ENCODE measurements around the gene WNT5A. TPM values are rescaled to one million over a fixed set of nuclear protein-coding genes. Genes with fewer than 3 reads are reported as not detected.

Gene WNT5A
- total RNA-seq, 4 donors from 2014 or later = 3.1 to 46.3 (median 11.3) TPM

DNA sequence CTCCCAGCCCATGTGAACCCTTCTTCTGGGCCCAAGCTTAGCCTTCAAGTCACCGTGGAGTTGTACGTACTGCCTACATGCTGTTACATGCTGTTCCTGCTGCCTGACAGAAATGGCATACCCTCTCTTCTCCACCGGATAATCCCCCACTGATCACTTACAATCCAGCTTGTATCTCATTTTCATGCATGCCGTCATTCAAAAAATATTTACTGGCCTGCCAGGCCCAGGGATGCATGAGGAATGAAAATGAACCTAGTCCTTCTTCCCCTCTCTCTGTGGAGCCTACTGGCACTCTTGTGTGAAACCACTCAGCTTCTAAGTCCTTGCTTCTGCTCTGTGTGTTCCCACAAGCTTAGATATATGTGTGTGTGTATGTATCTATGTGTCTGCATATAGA is 60.6 kb downstream of the WNT5A start:
- H3K36me3 ChIP-seq = no peaks in the 10 kb centered on the region
- H3K4me3 ChIP-seq = no peak overlapping the region
- TF ChIP-seq POLR2AphosphoS5 (IDR thresholded peaks at IDR 0.05) (no peak), POLR2A (IDR thresholded peaks at IDR 0.05) (no peak), EP300 (IDR thresholded peaks at IDR 0.05) (no peak)
- TF ChIP-seq, protein P1, sequence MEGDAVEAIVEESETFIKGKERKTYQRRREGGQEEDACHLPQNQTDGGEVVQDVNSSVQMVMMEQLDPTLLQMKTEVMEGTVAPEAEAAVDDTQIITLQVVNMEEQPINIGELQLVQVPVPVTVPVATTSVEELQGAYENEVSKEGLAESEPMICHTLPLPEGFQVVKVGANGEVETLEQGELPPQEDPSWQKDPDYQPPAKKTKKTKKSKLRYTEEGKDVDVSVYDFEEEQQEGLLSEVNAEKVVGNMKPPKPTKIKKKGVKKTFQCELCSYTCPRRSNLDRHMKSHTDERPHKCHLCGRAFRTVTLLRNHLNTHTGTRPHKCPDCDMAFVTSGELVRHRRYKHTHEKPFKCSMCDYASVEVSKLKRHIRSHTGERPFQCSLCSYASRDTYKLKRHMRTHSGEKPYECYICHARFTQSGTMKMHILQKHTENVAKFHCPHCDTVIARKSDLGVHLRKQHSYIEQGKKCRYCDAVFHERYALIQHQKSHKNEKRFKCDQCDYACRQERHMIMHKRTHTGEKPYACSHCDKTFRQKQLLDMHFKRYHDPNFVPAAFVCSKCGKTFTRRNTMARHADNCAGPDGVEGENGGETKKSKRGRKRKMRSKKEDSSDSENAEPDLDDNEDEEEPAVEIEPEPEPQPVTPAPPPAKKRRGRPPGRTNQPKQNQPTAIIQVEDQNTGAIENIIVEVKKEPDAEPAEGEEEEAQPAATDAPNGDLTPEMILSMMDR (IDR thresholded peaks at IDR 0.05) = no peak
- H3K9me3 ChIP-seq = peaks cover 0 to 7% (median 0%) of the 10 kb centered on the region in 3 donors
- no peak overlapping the region for H3K27ac ChIP-seq
- no peak for ATAC-seq
- 67 to 77% methylated on average over 4 of the region's 4 CpGs for WGBS, 2 donors (ENCODE audit: low coverage in 1 of 2)
- no peaks in the 10 kb centered on the region for H3K27me3 ChIP-seq
- no peaks in the 10 kb centered on the region for H3K4me1 ChIP-seq

DNA sequence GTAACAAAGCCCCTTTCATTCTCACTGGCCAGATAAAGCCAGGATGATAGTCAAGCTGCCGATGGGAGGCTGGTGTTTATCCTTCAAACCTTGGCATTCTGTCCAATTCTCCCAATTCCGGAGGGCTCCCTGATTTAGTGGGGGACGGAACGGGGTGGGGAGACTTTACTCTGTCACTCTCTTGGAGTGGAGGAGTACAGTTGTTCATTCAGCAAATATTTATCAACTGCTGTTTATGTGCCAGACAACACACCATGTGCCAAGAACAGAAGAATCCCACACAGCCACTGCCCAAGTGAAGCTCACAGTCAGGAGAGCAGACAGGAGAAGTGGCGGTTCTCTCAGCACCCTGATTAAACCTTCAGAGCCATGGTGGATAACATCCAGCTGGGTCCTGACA is 63.3 kb downstream of the WNT5A start:
- 50 to 78% methylated on average over 1 to 2 of the region's 5 CpGs for WGBS, 2 donors (ENCODE audit: low coverage in 1 of 2)
- TF ChIP-seq POLR2A (IDR thresholded peaks at IDR 0.05) (no peak), EP300 (IDR thresholded peaks at IDR 0.05) (no peak), POLR2AphosphoS5 (IDR thresholded peaks at IDR 0.05) (no peak)
- TF ChIP-seq, protein P1 (IDR thresholded peaks at IDR 0.05) = no peak
- H3K27me3 ChIP-seq = no peaks in the 10 kb centered on the region
- ATAC-seq = no peak
- no peaks in the 10 kb centered on the region for H3K4me1 ChIP-seq
- H3K4me3 ChIP-seq = no peak overlapping the region
- no peaks in the 10 kb centered on the region for H3K36me3 ChIP-seq
- no peak overlapping the region for H3K27ac ChIP-seq
- H3K9me3 ChIP-seq = peaks cover 0 to 14% (median 0%) of the 10 kb centered on the region in 3 donors

DNA sequence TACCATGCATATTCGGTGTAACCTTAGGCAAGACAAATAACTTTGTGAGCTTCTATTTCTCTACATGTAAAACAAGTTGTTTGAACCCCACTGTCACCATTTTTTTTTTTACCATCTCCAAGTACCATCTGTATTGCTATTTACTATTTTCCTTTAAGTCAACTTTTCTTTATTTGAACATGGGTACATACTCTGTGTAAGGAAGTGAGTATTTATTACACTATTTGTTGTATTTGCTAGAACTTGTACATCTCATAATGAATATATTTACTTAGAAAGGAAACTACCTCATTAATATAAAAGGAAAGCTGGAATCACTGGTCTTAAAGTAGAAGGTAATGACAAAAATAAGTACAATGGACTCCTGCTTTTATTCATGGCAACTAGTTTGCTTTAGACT is 69.9 kb downstream of the WNT5A start:
- H3K27me3 ChIP-seq = no peaks in the 10 kb centered on the region
- no peak overlapping the region for H3K27ac ChIP-seq
- no peak overlapping the region for H3K4me3 ChIP-seq
- TF ChIP-seq EP300 (IDR thresholded peaks at IDR 0.05) (no peak), POLR2A (IDR thresholded peaks at IDR 0.05) (no peak), POLR2AphosphoS5 (IDR thresholded peaks at IDR 0.05) (no peak)
- TF ChIP-seq, protein P1 (IDR thresholded peaks at IDR 0.05) = no peak
- no peaks in the 10 kb centered on the region for H3K4me1 ChIP-seq
- ATAC-seq = no peak
- H3K36me3 ChIP-seq = no peaks in the 10 kb centered on the region
- 83 to 100% methylated on average over 1 of the region's 1 CpG for WGBS, 2 donors (ENCODE audit: low coverage in 1 of 2)
- H3K9me3 ChIP-seq = peaks cover 0 to 14% (median 0%) of the 10 kb centered on the region in 3 donors

DNA sequence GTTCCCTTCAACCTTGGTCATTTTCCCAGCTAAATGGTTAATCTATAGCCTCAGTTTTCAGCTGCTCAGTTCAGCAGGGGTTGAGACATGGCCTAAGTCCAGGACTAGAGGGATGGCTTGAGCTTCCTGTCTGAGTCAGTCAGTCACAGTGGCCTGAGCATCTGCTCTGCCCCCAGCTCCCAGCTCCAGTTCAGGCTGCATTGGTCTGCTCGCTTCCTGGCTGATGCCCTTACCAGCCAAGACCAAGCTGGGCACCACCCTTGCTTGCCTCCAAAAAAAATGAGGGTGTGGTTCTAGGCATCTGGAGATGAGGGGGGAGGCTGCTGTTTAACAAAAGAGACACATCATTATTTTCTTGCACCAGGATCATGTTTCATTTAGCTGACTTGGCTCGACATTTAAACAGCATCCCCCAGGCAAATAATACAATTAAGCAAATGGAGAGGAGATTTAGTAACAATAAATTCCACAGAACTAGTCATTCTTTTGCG is 70.7 kb downstream of the WNT5A start:
- TF ChIP-seq, protein P1 (IDR thresholded peaks at IDR 0.05) = no peak
- no peak for TF ChIP-seq EP300 (IDR thresholded peaks at IDR 0.05)
- no peak for TF ChIP-seq POLR2A (IDR thresholded peaks at IDR 0.05)
- no peak for TF ChIP-seq POLR2AphosphoS5 (IDR thresholded peaks at IDR 0.05)
- no peaks in the 10 kb centered on the region for H3K36me3 ChIP-seq

More for the DNA sequence above, 70.7 kb downstream of the WNT5A start:
- no peaks in the 10 kb centered on the region for H3K27me3 ChIP-seq
- 65 to 72% methylated on average over 2 to 3 of the region's 3 CpGs for WGBS, 2 donors (ENCODE audit: low coverage in 1 of 2)
- peaks cover 0 to 14% (median 0%) of the 10 kb centered on the region in 3 donors for H3K9me3 ChIP-seq
- no peaks in the 10 kb centered on the region for H3K4me1 ChIP-seq
- H3K4me3 ChIP-seq = no peak overlapping the region
- H3K27ac ChIP-seq = no peak overlapping the region
- ATAC-seq = no peak
